ENCODE data around the gene KLHDC10. TPM values are rescaled to one million over a fixed set of nuclear protein-coding genes. Genes with fewer than 3 reads are reported as not detected.

Gene KLHDC10
- total RNA-seq, 4 donors from 2014 or later, result 19.1 to 23.6 (median 19.9) TPM

- no peak for DNase-seq (ENCODE audit: extremely low spot score)
- 97% methylated on average over 7 of the region's 9 CpGs for WGBS
- Histone ChIP-seq H3K36me3 (peaks cover 0 to 3% (median 0%) of the 10 kb centered on the region in 4 donors), H3K4me1 (peaks cover 0 to 26% (median 15%) of the 10 kb centered on the region in 4 donors), H3K27me3 (no peaks in the 10 kb centered on the region), H3K4me3 (no peak overlapping the region), H3K9me3 (no peaks in the 10 kb centered on the region), H3K27ac (replicated peaks in 1 of 4) (no peak overlapping the region)
- TF ChIP-seq CTCF (IDR thresholded peaks at IDR 0.05), result no peak
- TF ChIP-seq EP300 (IDR thresholded peaks at IDR 0.05), result no peak
- TF ChIP-seq POLR2A (IDR thresholded peaks at IDR 0.05; ENCODE audit: low read depth), result no peak
- TF ChIP-seq POLR2AphosphoS5 (IDR thresholded peaks at IDR 0.05), result no peak
- intact Hi-C loops (cut with DNase I), result no loop called here
Observed at GRCh38 chr7:130146693-130147405, 76.5 kb downstream of the KLHDC10 start.

GRCh38 chr7:130147710-130148325 is 77.5 kb downstream of the KLHDC10 start:
- 98% methylated on average over 8 of the region's 14 CpGs for WGBS
- DNase-seq (ENCODE audit: extremely low spot score), result no peak
- TF ChIP-seq CTCF (IDR thresholded peaks at IDR 0.05), result no peak
- TF ChIP-seq EP300 (IDR thresholded peaks at IDR 0.05), result no peak
- no peak for TF ChIP-seq POLR2AphosphoS5 (IDR thresholded peaks at IDR 0.05)
- TF ChIP-seq POLR2A (IDR thresholded peaks at IDR 0.05; ENCODE audit: low read depth), result no peak
- no peaks in the 10 kb centered on the region for H3K27me3 ChIP-seq
- H3K36me3 ChIP-seq, result peaks cover 0 to 3% (median 0%) of the 10 kb centered on the region in 4 donors
- H3K27ac ChIP-seq (replicated peaks in 1 of 4), result no peak overlapping the region
- intact Hi-C loops (cut with DNase I), result no loop called here
- H3K4me1 ChIP-seq, result peaks cover 0 to 22% (median 8%) of the 10 kb centered on the region in 4 donors
- H3K4me3 ChIP-seq, result no peak overlapping the region
- no peaks in the 10 kb centered on the region for H3K9me3 ChIP-seq

GRCh38 chr7:130148561-130148960 is 78.2 kb downstream of the KLHDC10 start:
- H3K4me1 ChIP-seq, result peaks cover 0 to 20% (median 7%) of the 10 kb centered on the region in 4 donors
- peaks cover 0 to 3% (median 0%) of the 10 kb centered on the region in 4 donors for H3K36me3 ChIP-seq
- DNase-seq (ENCODE audit: extremely low spot score), result no peak
- H3K9me3 ChIP-seq, result no peaks in the 10 kb centered on the region
- H3K27me3 ChIP-seq, result peaks cover 0 to 5% (median 0%) of the 10 kb centered on the region in 4 donors
- 68% methylated on average over 9 of the region's 9 CpGs for WGBS
- H3K27ac ChIP-seq (replicated peaks in 1 of 4), result no peak overlapping the region
- TF ChIP-seq POLR2A (IDR thresholded peaks at IDR 0.05; ENCODE audit: low read depth) (no peak), EP300 (IDR thresholded peaks at IDR 0.05) (no peak), CTCF (IDR thresholded peaks at IDR 0.05) (no peak), POLR2AphosphoS5 (IDR thresholded peaks at IDR 0.05) (no peak)
- H3K4me3 ChIP-seq, result no peak overlapping the region
- intact Hi-C loops (cut with DNase I), result no loop called here

- 78% methylated on average over 15 of the region's 20 CpGs for WGBS
- no peak overlapping the region for H3K27ac ChIP-seq (replicated peaks in 1 of 4)
- DNase-seq (ENCODE audit: extremely low spot score), result no peak
- H3K9me3 ChIP-seq, result no peaks in the 10 kb centered on the region
- peaks cover 0 to 3% (median 0%) of the 10 kb centered on the region in 4 donors for H3K36me3 ChIP-seq
- H3K4me1 ChIP-seq, result peaks cover 0 to 14% (median 5%) of the 10 kb centered on the region in 4 donors
- TF ChIP-seq CTCF (IDR thresholded peaks at IDR 0.05) (no peak), EP300 (IDR thresholded peaks at IDR 0.05) (no peak), POLR2AphosphoS5 (IDR thresholded peaks at IDR 0.05) (no peak), POLR2A (IDR thresholded peaks at IDR 0.05; ENCODE audit: low read depth) (no peak)
- H3K4me3 ChIP-seq, result no peak overlapping the region
- intact Hi-C loops (cut with DNase I), result no loop called here
- peaks cover 0 to 15% (median 0%) of the 10 kb centered on the region in 4 donors for H3K27me3 ChIP-seq
Observed at GRCh38 chr7:130149281-130150139, 79.2 kb downstream of the KLHDC10 start.
